Naive thymus-derived CD8-positive, alpha-beta T cell (primary cell): ENCODE measurements around the gene HYDIN. TPM values are rescaled to one million over a fixed set of nuclear protein-coding genes. Genes with fewer than 3 reads are reported as not detected.
A peak's percentile ranks its signal among the peaks of the same experiment; 100 is the strongest.

Experiments
- ATAC-seq, 2 donors: fragments of 150-1000 bp; cut with Tn5 transposase in 1 of 2; sonication (Bioruptor Pico), chemical (Tn5 transposase) in 1 of 2; 1 replicate in 1 of 2; 2 replicates in 1 of 2; pipeline ENCODE4 v1.10.0; 2021; ENCODE audit warnings: mild to moderate bottlenecking in 2 of 2, moderate library complexity in 2 of 2
- POLR2A ChIA-PET: fragments of 350-600 bp; sonication (Branson Sonifier 250); formaldehyde crosslinking; loops from one replicate; lab custom pipeline; 2021; ENCODE audit warnings: antibody characterized with exemption; lab: Charles Lee
- DNase-seq, 10 donors: peaks; one replicate each; pipeline versions ENCODE4 v3.0.0 to v3.0.0-alpha.2; 2020 to 2022
- H3K27ac Mint-ChIP-seq, 10 donors: one replicate each; pipeline ENCODE4 v1.8.0; 2020 to 2022; ENCODE audit warnings: mild to moderate bottlenecking in 10 of 10, mixed read lengths in 10 of 10, moderate library complexity in 4 of 10, inconsistent platforms in 1 of 10
- H3K27me3 Mint-ChIP-seq, 5 donors: one replicate each; pipeline ENCODE4 v1.8.0; 2021 to 2022; ENCODE audit warnings: mixed read lengths in 5 of 5
- H3K36me3 Mint-ChIP-seq, 3 donors: one replicate each; pipeline ENCODE4 v1.8.0; 2020 to 2022; ENCODE audit warnings: mixed read lengths in 3 of 3, mild to moderate bottlenecking in 2 of 3, inconsistent platforms in 1 of 3
- H3K4me1 Mint-ChIP-seq, 4 donors: one replicate each; pipeline ENCODE4 v1.8.0; 2021 to 2022; ENCODE audit warnings: mixed read lengths in 4 of 4
- H3K4me3 Mint-ChIP-seq, 10 donors: one replicate each; pipeline ENCODE4 v1.8.0; 2020 to 2022; ENCODE audit warnings: mild to moderate bottlenecking in 10 of 10, mixed read lengths in 10 of 10, moderate library complexity in 6 of 10, inconsistent platforms in 1 of 10
- H3K9me3 Mint-ChIP-seq, 9 donors: one replicate each; pipeline ENCODE4 v1.8.0; 2020 to 2022; ENCODE audit warnings: mixed read lengths in 9 of 9, mild to moderate bottlenecking in 3 of 9, inconsistent platforms in 1 of 9, moderate library complexity in 1 of 9
- polyA plus RNA-seq, 3 donors: library from polyadenylated mRNA; unstranded; fragments of 300-500 nt; fragmentation: Illumina TruSeq; gene quantifications; one replicate each; pipeline ENCODE4 v1.2.3, GENCODE V29; 2021
- total RNA-seq, 8 experiments: library from RNA in 2 of 8; stranded (reverse) in 2 of 8; gene quantifications; one replicate each; pipeline ENCODE4 v1.2.3 and lab custom pipeline; 2021 to 2026

Gene HYDIN
- total and polyA plus RNA-seq, 5 experiments from 2014 or later, result not detected

GRCh38 chr16:70767377-70768202 is 462.9 kb downstream of the HYDIN start:
- ATAC-seq (no peak), DNase-seq (no peak)
- Mint-ChIP-seq H3K27ac (peak overlapping the region in 3 of 10 donors; percentile 5 to 56 (median 34)), H3K36me3 (peaks cover 0 to 54% (median 8%) of the 10 kb centered on the region in 3 donors), H3K4me3 (no peak overlapping the region), H3K27me3 (no peaks in the 10 kb centered on the region), H3K4me1 (peaks cover 0 to 6% (median 0%) of the 10 kb centered on the region in 4 donors), H3K9me3 (no peaks in the 10 kb centered on the region)
- POLR2A ChIA-PET, result interaction anchor here (1.3 kb wide), 1 partner anchor 10 kb away, joined by 3 read pairs; no protein-coding TSS in a partner anchor

- H3K27me3 Mint-ChIP-seq, result no peaks in the 10 kb centered on the region
- H3K4me1 Mint-ChIP-seq, result peaks cover 0 to 6% (median 0%) of the 10 kb centered on the region in 4 donors
- no peak for DNase-seq
- H3K27ac Mint-ChIP-seq, result peak overlapping the region in 2 of 10 donors; percentile 33 to 52
- ATAC-seq, result no peak
- no peaks in the 10 kb centered on the region for H3K9me3 Mint-ChIP-seq
- H3K36me3 Mint-ChIP-seq, result peaks cover 0 to 57% (median 3%) of the 10 kb centered on the region in 3 donors
- POLR2A ChIA-PET, result interaction anchor here (1.1 to 1.3 kb wide), 2 partner anchors 9 to 79 kb away, joined by 3 read pairs; no protein-coding TSS in a partner anchor
- no peak overlapping the region for H3K4me3 Mint-ChIP-seq
These were observed 463.9 kb downstream of the HYDIN start for GRCh38 chr16:70766658-70767057.

- H3K4me3 Mint-ChIP-seq, result no peak overlapping the region
- H3K9me3 Mint-ChIP-seq, result no peaks in the 10 kb centered on the region
- H3K4me1 Mint-ChIP-seq, result peaks cover 0 to 6% (median 0%) of the 10 kb centered on the region in 4 donors
- POLR2A ChIA-PET, result interaction anchor here (1.1 kb wide), 1 partner anchor 78 kb away, joined by 3 read pairs; no protein-coding TSS in a partner anchor
- no peaks in the 10 kb centered on the region for H3K27me3 Mint-ChIP-seq
- ATAC-seq (no peak), DNase-seq (no peak)
- H3K27ac Mint-ChIP-seq, result peak overlapping the region in 1 of 10 donors; percentile 52
- peaks cover 0 to 58% (median 3%) of the 10 kb centered on the region in 3 donors for H3K36me3 Mint-ChIP-seq
These were observed 464.3 kb downstream of the HYDIN start for GRCh38 chr16:70766176-70766575.

GRCh38 chr16:70765491-70765890 is 465.0 kb downstream of the HYDIN start:
- POLR2A ChIA-PET, result interaction anchor here (1.1 to 1.4 kb wide), 2 partner anchors 28 to 78 kb away, joined by 3 read pairs; no protein-coding TSS in a partner anchor
- peak overlapping the region in 1 of 10 donors; percentile 79 for H3K27ac Mint-ChIP-seq
- ATAC-seq (no peak), DNase-seq (peak in 1 of 10 donors; percentile 41)
- H3K9me3 Mint-ChIP-seq, result no peaks in the 10 kb centered on the region
- H3K36me3 Mint-ChIP-seq, result peaks cover 0 to 61% (median 3%) of the 10 kb centered on the region in 3 donors
- no peak overlapping the region for H3K4me3 Mint-ChIP-seq
- H3K4me1 Mint-ChIP-seq, result peaks cover 0 to under 1% (median 0%) of the 10 kb centered on the region in 4 donors
- H3K27me3 Mint-ChIP-seq, result no peaks in the 10 kb centered on the region

- POLR2A ChIA-PET, result interaction anchor here (1.4 kb wide), 1 partner anchor 27 kb away, joined by 3 read pairs; no protein-coding TSS in a partner anchor
These were observed 465.9 kb downstream of the HYDIN start for GRCh38 chr16:70764632-70765031.

GRCh38 chr16:70760221-70760620 is 470.3 kb downstream of the HYDIN start:
- DNase-seq (no peak), ATAC-seq (no peak)
- H3K4me1 Mint-ChIP-seq, result peaks cover 0 to 2% (median under 1%) of the 10 kb centered on the region in 4 donors
- no peaks in the 10 kb centered on the region for H3K27me3 Mint-ChIP-seq
- H3K27ac Mint-ChIP-seq, result peak overlapping the region in 1 of 10 donors; percentile 67
- H3K36me3 Mint-ChIP-seq, result peaks cover 0 to 68% (median 10%) of the 10 kb centered on the region in 3 donors
- H3K9me3 Mint-ChIP-seq, result no peaks in the 10 kb centered on the region
- POLR2A ChIA-PET, result interaction anchor here (1.3 to 2.3 kb wide), 2 partner anchors 10 to 23 kb away, joined by 4 to 8 read pairs; no protein-coding TSS in a partner anchor
- H3K4me3 Mint-ChIP-seq, result no peak overlapping the region

More at GRCh38 chr16:70764632-70765031, 465.9 kb downstream of the HYDIN start:
- Mint-ChIP-seq H3K36me3 (peaks cover 0 to 62% (median 5%) of the 10 kb centered on the region in 3 donors), H3K9me3 (no peaks in the 10 kb centered on the region), H3K27ac (peak overlapping the region in 1 of 10 donors; percentile 56), H3K4me1 (no peaks in the 10 kb centered on the region), H3K27me3 (no peaks in the 10 kb centered on the region), H3K4me3 (no peak overlapping the region)
- ATAC-seq (no peak), DNase-seq (peak in 1 of 10 donors; percentile 40)

- no peaks in the 10 kb centered on the region for H3K27me3 Mint-ChIP-seq
- ATAC-seq, result no peak
- H3K4me1 Mint-ChIP-seq, result peaks cover 0 to 3% (median under 1%) of the 10 kb centered on the region in 4 donors
- no peaks in the 10 kb centered on the region for H3K9me3 Mint-ChIP-seq
- peak overlapping the region in 1 of 10 donors; percentile 52 for H3K27ac Mint-ChIP-seq
- POLR2A ChIA-PET, result interaction anchor here (1.3 to 2.3 kb wide), 2 partner anchors 10 to 23 kb away, joined by 4 to 8 read pairs; no protein-coding TSS in a partner anchor
- H3K4me3 Mint-ChIP-seq, result no peak overlapping the region
- no peak for DNase-seq
- peaks cover 0 to 67% (median 10%) of the 10 kb centered on the region in 3 donors for H3K36me3 Mint-ChIP-seq
These were observed 470.9 kb downstream of the HYDIN start for GRCh38 chr16:70759666-70760065.

GRCh38 chr16:70758786-70759185 is 471.7 kb downstream of the HYDIN start:
- ATAC-seq (no peak), DNase-seq (peak in 1 of 10 donors; percentile 30)
- Mint-ChIP-seq H3K4me3 (no peak overlapping the region), H3K36me3 (peaks cover 0 to 60% (median 10%) of the 10 kb centered on the region in 3 donors), H3K27ac (peak overlapping the region in 1 of 10 donors; percentile 60), H3K4me1 (peaks cover 0 to 4% (median under 1%) of the 10 kb centered on the region in 4 donors), H3K27me3 (no peaks in the 10 kb centered on the region), H3K9me3 (no peaks in the 10 kb centered on the region)
- POLR2A ChIA-PET, result interaction anchor here (1.3 to 2.3 kb wide), 2 partner anchors 9 to 22 kb away, joined by 4 to 8 read pairs; no protein-coding TSS in a partner anchor

Other genes starting within 250 kb of the HYDIN start
- gene CMTR2, start 58.7 kb upstream of the HYDIN start, total RNA-seq, result 10 to 100 TPM; 25.2 to 25.6 TPM
- 10 to 100 TPM; 16.6 to 24.1 (median 22.0) TPM for gene CMTR2, start 58.7 kb upstream of the HYDIN start, polyA plus RNA-seq
- not detected for gene CALB2, start 128.0 kb upstream of the HYDIN start, total RNA-seq
- gene CALB2, start 128.0 kb upstream of the HYDIN start, polyA plus RNA-seq, result not detected
- not detected for gene TLE7, start 211.3 kb upstream of the HYDIN start, total RNA-seq
- gene TLE7, start 211.3 kb upstream of the HYDIN start, polyA plus RNA-seq, result not detected
- gene ZNF23, start 231.5 kb upstream of the HYDIN start, total RNA-seq, result 10 to 100 TPM; 17.6 to 18.2 TPM
- gene ZNF23, start 231.5 kb upstream of the HYDIN start, polyA plus RNA-seq, result 1 to 10 TPM; 8.3 to 9.6 (median 8.4) TPM